Measurements from ENCODE around the gene OTUD4.

Gene OTUD4

DNA sequence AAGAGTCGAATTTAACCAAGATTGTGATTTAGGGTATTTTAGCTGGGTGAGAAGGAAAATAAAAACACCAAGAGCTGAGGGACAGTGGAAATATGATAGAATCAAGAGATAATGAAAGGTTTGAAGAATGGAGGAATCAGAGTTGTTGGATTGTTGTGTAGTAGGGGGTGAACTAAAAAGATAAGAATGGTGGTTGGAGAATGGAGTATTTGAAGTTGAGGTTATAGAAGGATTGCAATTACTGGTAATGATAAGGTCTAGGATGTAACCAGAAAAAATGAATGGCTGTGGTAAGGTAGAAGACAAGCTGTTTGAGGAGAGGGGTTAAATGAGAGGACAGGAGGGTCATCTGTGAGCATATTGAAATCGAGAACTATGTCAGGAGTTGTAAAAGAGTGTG is 77.8 kb downstream of the OTUD4 start:
- DNase-seq: no peak

DNA sequence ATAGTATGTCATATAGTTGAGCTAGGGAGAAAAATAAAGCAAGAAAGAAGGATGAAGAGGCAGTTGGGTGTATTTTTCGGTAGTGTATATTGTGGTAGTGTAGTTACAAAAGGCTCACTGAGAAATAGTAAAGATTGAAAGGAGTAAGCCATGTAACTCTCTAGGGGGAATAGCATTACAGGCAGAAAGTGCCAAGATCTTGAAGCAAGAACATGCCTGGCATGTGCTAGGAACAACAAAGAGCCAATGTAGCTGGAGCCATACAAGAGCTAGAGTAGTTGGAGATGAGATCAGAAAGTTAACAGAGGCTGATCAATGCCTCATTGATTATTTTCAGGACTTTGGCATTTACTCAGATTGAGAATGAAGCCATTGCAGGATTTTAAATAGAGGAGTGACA is 79.3 kb downstream of the OTUD4 start:
- DNase-seq: no peak

DNA sequence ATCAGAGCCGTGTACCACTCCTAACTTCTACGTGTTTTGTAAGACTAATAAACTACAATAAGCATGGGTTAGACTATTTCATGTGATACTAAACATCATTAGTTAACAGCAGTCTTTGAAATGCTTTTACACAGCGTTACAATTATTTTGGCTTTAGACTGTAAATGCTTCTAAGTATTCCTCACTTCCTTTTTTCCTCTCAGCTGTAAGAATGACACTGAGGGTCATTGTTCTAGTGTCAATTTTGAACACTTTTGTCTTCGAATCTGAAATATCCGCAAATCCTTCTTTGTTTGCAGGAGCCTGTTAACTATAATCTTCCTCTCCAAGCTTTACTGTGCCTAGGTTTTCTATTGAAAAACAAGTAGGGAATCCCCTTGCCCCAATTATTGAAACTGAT is 80.7 kb downstream of the OTUD4 start:
- no peak for DNase-seq

DNA sequence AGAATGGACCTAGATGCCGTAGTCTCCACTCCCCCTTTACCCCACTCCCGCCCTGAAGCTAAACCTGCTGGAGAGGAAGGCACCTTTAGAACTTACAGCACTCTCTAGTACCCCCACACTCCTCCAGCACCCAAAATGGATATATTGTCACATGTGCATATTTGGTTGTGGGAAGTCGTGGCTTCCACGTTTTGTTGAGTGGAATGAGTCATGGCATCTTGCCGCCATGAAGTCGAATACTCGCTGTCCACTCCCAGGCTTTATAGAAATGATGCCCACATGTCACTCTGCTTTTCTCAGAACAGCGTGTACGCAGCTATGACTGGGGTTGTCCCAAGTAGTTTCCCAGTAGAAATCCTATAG is 81.7 kb downstream of the OTUD4 start:
- DNase-seq: peak; percentile 50

DNA sequence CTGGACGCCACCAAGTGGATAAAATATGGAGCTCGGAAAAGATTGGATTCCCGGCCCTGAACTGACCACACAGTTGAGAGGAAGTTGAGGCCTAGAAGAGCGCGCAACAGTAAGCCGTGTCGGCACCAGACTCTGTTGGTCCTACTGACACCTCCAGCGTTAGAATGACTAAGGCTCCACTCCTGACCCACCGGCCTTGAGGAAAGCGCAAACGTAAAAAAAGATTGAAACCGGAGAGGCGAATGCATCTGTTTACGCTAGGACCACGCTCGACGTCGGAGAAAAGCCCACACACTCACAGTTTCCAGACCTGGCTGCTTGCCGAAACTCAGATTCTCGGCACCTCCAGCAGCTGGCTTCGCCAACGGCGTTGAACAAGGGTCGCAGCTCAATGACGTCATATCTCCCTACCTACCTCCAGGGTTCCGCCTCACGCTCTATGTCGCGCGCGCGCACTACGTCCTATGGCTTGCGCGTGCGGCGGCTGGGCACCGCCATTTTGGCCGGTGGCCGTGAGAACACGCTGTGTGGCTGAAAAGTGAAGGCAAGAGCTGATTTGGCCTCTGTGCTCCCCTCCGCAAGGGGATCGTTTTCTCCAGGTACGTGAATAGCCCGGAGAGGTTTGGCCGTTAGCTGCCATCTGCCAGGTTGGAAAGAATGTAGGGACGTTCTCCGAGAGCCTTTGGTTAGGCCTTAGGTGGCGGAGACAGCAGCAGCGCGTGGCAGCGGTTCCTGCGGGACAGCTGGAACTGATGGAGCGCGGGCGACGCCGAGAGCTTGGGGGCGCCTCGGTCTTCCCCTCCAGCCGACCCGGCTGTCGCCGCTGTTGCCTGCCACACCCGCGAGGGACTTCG is 82.3 kb downstream of the OTUD4 start, which contains the start of the genes ABCE1 and ANAPC10:
Gene ABCE1 (plus strand): TSS at position 491 of the 854 bp plus-strand sequence. CDS start 6,102 bp downstream, outside the sequence.
Gene ANAPC10 (minus strand): TSS at position 376 of the 854 bp plus-strand sequence. CDS start 2,097 bp downstream, outside the sequence.
- peak; percentile 96 for DNase-seq

DNA sequence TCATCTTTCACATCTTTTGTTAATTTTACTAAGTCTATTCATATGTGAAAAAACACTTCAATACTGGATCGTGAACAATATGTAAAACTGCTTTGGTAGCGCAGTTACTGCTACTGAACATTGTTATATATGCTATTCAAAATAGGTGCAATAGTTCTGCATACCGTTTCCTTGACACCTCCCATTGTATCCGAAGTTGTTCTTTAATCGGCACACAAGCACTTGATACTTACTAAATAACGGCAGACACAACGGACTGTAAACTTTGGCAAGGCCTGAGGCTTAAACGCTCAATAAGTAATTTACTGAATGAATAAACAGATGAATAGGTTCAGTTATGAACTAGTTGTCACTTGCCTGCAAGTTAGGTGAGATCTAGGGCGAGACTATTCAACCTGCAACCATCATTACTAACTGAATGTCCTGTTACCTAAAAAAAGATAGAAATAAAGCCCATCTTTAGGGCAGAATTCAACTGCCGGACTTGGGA is 83.0 kb downstream of the OTUD4 start:
- no peak for DNase-seq

DNA sequence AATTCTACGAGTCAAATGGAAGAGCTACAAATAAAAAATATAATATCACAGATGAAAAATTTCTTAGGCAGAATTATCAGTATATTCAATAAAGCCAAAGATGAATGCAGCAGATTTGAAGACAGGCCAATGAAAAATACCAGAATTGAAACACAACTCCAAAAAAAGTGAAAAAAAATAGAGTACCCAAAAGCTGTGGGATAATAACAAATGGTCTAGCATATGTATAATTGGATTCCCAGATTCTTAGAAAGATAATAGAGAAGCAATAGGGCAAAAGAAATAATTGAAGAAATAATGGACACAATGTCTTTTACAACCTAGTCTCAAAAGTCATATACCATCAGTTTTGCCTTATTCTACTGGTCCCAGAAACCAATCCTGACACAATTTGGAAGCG is 86.8 kb downstream of the OTUD4 start:
- no peak for DNase-seq

DNA sequence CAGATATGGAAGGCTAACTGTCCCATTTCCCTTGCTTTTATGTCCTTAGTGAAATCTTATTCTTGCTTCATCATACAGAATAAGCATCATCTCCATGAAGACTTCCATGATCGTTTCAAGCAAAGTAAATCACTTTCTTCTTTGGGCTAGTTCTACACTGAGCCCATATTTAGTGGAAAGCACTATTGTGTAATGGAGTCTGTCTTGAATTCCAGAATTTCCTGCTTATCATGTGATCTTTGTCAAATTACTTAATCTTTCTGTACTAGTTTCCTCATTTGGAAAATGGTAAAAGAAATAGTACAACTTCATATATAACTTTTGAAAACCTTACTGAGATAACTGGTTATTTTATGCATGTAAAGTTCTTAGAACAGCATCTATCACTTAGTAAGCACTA is 90.0 kb downstream of the OTUD4 start:
- no peak for DNase-seq

DNA sequence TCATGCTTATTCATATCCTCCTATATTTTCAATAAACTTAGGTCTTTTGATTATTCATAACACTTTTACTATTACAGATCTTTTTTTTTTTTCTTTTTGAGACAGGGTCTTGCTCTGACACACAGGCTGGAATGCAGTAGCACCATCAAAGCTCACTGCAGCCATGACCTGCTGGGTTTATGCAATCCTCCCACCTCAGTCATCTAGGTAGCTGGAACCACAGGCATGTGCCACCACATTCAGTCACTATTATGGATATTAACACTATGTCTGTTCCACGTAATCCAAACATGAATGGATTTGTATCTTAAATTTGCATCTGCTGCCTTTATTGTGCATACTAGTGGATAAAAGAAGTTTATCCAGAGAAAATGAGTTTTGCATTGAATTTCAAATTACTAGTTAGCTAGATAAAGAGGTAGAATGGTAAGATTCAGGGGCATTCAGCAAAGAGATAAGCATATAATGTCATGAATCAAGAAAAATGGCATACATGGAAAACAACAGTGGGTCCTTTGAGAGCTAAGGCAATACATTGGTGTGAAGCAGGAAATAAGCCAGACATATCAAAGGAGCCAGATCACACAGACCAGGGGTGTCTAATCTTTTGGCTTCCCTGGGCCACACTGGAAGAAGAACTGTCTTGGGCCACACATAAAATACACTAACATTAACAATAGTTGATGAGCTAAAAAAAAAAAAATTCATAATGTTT is 96.3 kb downstream of the OTUD4 start:
- no peak for DNase-seq

Measured in activated naive CD4-positive, alpha-beta T cell treated with anti-CD3 and anti-CD28 coated beads, Interleukin-2, amount 50 U/mL, for 16 hours (primary cell).